Small intestine (tissue), 7 donors: ENCODE data around the gene CSNK2A3. TPM values are rescaled to one million over a fixed set of nuclear protein-coding genes. Genes with fewer than 3 reads are reported as not detected.
"Not testable (repeated sequence)": the region's sequence is repeated elsewhere in the genome, so short reads cannot be mapped to it uniquely, and the experiment has no call there.

ENCODE experiments used
- DNase-seq, 2 donors: peaks; one replicate each; pipeline versions ENCODE4 v3.0.0 to v3.0.0-alpha.2; 2013
- FAIRE-seq: peaks from 2 replicates; lab custom pipeline; 2012; peaks lifted over from hg19 to GRCh38; lab: Jason Lieb, UNC
- H3K27ac ChIP-seq, 3 donors: one replicate each; pipeline ENCODE4 v1.5.1; 2013; ENCODE audit warnings: low read length in 2 of 3, mild to moderate bottlenecking in 2 of 3, control low read depth in 1 of 3, inconsistent platforms in 1 of 3, low read depth in 1 of 3, moderate library complexity in 1 of 3
- H3K27me3 ChIP-seq, 3 donors: one replicate each; pipeline ENCODE4 v1.6.1; 2013; ENCODE audit warnings: low read length in 3 of 3, inconsistent platforms in 1 of 3; ENCODE audit not compliant: control insufficient read depth in 3 of 3, insufficient read depth in 3 of 3
- H3K36me3 ChIP-seq, 3 donors: one replicate each; pipeline ENCODE4 v1.6.1; 2013; ENCODE audit warnings: low read length in 3 of 3, inconsistent platforms in 1 of 3, low read depth in 1 of 3, mild to moderate bottlenecking in 1 of 3, moderate library complexity in 1 of 3; ENCODE audit not compliant: control insufficient read depth in 3 of 3, insufficient read depth in 2 of 3
- H3K4me1 ChIP-seq, 3 donors: one replicate each; pipeline ENCODE4 v1.6.1; 2013; ENCODE audit warnings: low read length in 2 of 3, inconsistent platforms in 1 of 3, low read depth in 1 of 3, mild to moderate bottlenecking in 1 of 3, moderate library complexity in 1 of 3; ENCODE audit not compliant: control insufficient read depth in 3 of 3, insufficient read depth in 2 of 3
- H3K4me3 ChIP-seq, 3 donors: one replicate each; pipeline ENCODE4 v1.5.1; 2013; ENCODE audit warnings: low read length in 3 of 3, control low read depth in 1 of 3, inconsistent platforms in 1 of 3, low read depth in 1 of 3, mild to moderate bottlenecking in 1 of 3, moderate library complexity in 1 of 3
- H3K9me3 ChIP-seq, 2 donors: one replicate each; pipeline ENCODE4 v1.6.1; 2013; ENCODE audit warnings: low read depth in 1 of 2, low read length in 1 of 2; ENCODE audit not compliant: control insufficient read depth in 2 of 2, insufficient read depth in 1 of 2
- WGBS, 3 donors: extraction: QIAGEN DNeasy Blood & Tissue Kit; methylation state at CpG; one replicate each; pipeline ENCODE4 v1.1.7; 2013; 5-methylcytosine and 5-hydroxymethylcytosine counted together
- polyA plus RNA-seq, 4 donors: library from polyadenylated mRNA; stranded (reverse) in 3 of 4; unstranded in 1 of 4; fragments of 200-250 nt in 3 of 4; fragments of 120-200 nt in 1 of 4; gene quantifications; one replicate each; pipeline versions ENCODE4 v1.2.1 to v1.2.3, GENCODE V29; 2013
- donor health status: healthy with polysubstance abuse.
- donor health status: control.
- donor health status: control.
- donor health status: Bipolar disorder and iron deficiency.
- donor health status: healthy.

Gene CSNK2A3
- polyA plus RNA-seq, 4 donors = 0.51 to 2.8 (median 1.0) TPM

DNA sequence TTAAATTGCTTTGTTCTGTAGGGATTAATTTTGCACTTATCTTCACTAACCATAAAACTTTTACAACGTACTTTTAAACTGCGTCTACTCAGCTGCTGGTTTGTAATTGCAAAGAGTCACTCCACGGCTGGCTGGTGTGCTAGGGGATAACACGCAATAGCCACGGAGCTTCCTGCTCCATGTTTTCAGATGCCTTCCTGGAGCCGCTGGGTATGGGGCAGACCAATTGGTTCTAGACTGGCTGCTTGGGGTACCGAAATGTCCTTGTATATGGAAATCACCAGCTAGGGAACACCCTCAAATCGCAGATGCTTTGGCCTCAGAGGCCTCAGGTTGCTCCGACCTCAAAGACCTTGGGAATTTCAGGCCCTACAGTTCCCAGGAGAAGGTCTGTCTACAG lies 3.8 kb upstream of the CSNK2A3 start:
- WGBS, 3 donors = 30 to 72% (median 53%) methylated on average over 9 of the region's 9 CpGs

DNA sequence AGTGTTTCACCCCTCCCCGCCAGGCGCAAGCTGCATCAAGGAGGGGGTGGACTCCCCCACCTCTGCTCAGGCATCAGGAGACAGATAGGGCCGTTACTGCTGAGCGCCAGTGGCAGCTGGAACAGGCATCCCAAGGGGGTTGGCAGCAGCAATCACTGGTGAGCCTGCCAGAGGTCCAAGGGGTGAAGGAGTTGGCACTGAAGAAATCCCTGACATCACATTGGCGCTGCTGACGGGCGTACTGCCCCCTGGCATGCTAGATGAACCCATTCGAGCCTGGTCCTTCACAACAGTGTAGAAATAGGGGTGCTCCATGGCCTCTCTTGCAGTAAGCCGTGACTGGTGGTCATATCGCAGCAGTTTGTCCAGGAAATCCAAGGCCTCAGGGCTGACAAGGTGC lies 1.2 kb downstream of the CSNK2A3 start:
- not testable (repeated sequence) for DNase-seq, H3K36me3 ChIP-seq, H3K4me1 ChIP-seq, H3K27me3 ChIP-seq, H3K4me3 ChIP-seq, FAIRE-seq, H3K27ac ChIP-seq, H3K9me3 ChIP-seq
- WGBS, 3 donors = 74 to 84% (median 79%) methylated on average over 8 of the region's 10 CpGs

More for the DNA sequence above, 3.8 kb upstream of the CSNK2A3 start:
- FAIRE-seq = no peak
- peaks cover 0 to 7% (median 0%) of the 10 kb centered on the region in 3 donors for H3K27me3 ChIP-seq
- no peaks in the 10 kb centered on the region for H3K4me1 ChIP-seq
- peak in 1 of 2 donors; percentile 6 for DNase-seq
- no peaks in the 10 kb centered on the region for H3K36me3 ChIP-seq
- no peaks in the 10 kb centered on the region for H3K9me3 ChIP-seq
- H3K27ac ChIP-seq = no peak overlapping the region
- H3K4me3 ChIP-seq = no peak overlapping the region

DNA sequence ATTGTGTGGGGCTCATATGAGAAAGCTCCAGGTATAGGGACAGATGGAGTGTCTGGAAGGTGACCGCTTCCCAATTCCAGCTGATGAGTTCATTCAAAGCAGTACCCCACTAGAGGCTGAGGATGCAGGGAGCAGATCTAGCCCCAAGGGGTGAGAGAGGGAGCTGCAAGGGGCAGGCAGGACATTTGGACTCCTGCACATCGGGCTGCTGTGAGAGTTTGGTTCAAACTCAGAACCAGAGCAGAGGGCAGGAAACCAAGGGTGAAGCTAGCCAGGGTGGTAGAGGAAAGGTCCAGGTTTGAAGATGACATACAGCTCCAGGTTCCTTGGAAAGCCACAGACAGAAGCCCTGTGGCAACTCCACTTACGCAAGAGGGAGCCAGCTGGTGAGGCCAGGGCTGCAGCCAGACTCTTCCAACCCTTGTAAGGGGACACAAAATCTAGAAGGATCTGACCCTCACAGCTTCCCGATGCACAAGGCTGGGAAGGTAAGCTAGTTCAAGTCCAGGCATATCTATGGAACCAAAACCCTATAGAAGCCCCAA lies 1.9 kb downstream of the CSNK2A3 start:
- Histone ChIP-seq H3K4me3 (no peak overlapping the region), H3K27me3 (peaks cover 0 to 5% (median 0%) of the 10 kb centered on the region in 3 donors), H3K9me3 (no peaks in the 10 kb centered on the region), H3K27ac (no peak overlapping the region), H3K36me3 (no peaks in the 10 kb centered on the region), H3K4me1 (peaks cover 0 to 5% (median 0%) of the 10 kb centered on the region in 3 donors)
- no peak for DNase-seq
- FAIRE-seq = no peak
- 91 to 94% (median 94%) methylated on average over 4 of the region's 4 CpGs for whole genome bisulfite sequencing, 3 donors

DNA sequence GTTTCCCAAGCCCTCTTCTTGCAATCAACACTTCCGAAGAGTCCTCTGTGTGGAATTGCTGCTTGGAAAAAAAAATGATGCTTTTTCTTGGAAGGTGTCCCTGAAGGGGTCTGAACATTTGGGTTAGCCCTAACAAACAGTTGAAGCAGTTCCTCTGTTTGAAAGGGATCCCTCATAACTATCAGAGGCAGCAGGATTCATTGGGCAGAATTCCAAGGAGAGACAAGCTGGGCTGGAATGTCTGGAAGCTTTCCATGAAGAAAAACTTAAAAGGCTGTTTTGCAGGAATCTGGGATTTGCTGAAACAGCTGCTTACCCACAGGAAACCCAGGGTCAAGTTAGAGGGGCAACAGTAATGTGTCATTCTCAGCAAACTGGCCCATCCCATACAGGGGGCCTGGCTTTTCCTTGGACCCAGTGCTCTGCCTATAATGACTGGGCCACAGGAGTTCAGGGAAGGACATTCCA lies 3.1 kb downstream of the CSNK2A3 start:
- H3K4me1 ChIP-seq = peaks cover 0 to 5% (median 0%) of the 10 kb centered on the region in 3 donors
- H3K27ac ChIP-seq = no peak overlapping the region
- 55 to 79% (median 58%) methylated on average over 1 of the region's 1 CpG for WGBS, 3 donors
- no peaks in the 10 kb centered on the region for H3K9me3 ChIP-seq
- no peak for FAIRE-seq
- no peaks in the 10 kb centered on the region for H3K27me3 ChIP-seq
- H3K36me3 ChIP-seq = no peaks in the 10 kb centered on the region
- H3K4me3 ChIP-seq = no peak overlapping the region
- peak; percentile 5 to 27 for DNase-seq

DNA sequence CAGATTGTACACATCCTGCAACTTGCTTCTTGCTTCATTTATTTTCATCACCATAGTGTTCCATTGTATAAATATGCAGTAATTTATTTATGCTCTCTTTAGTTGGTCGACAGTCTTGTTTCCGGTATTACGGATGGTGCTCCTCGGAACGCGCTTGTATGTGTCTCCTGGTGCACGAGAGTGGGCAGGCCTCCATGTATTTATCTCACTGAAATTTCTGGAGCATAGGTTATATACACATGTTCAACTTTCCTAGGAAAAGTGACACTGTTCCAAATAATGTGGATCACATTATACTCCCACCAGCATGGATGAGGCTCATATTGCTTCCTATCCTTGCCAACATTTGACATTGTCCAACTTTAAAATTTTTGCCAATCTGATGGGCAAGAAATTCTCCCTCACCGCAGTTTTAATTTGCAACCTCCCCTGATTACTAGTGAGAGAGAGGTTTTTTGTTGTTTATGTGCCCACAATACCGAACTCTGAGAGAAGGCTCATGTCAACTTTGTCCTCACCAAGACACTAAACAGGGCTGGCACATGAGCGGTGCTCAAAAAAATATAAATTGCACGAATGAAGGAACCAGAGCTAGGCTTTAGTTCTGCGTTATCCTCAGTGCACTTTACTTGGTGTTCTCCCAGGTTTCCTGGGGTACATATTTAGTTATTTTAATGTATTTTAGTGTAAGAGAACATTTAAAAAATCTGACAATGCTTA lies 3.8 kb downstream of the CSNK2A3 start:
- Histone ChIP-seq H3K27ac (no peak overlapping the region), H3K36me3 (no peaks in the 10 kb centered on the region), H3K27me3 (no peaks in the 10 kb centered on the region), H3K4me3 (no peak overlapping the region), H3K9me3 (no peaks in the 10 kb centered on the region), H3K4me1 (peaks cover 0 to 5% (median 0%) of the 10 kb centered on the region in 3 donors)
- WGBS, 3 donors = 64 to 75% (median 70%) methylated on average over 12 of the region's 12 CpGs
- DNase-seq (no peak), FAIRE-seq (no peak)

DNA sequence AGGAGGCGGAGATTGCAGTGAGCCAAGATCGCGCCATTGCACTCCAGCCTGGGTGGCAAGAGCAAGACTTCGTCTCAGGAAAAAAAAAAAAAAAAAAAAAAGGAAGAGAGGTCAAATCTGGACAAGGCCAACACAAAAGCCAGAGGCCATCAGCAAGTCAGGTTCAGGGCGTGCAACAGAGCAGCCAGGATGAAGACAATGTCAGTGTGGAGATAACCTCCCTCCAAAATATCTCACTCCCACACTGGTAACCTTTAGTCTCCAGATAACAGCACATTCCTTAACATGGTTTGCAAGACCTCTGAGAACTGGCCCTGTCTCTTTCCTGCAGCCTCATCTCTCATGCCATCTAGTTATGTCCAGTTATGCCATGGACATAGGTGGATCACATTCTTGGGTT lies 4.7 kb downstream of the CSNK2A3 start:
- Histone ChIP-seq H3K9me3 (no peaks in the 10 kb centered on the region), H3K36me3 (no peaks in the 10 kb centered on the region), H3K4me3 (no peak overlapping the region), H3K27ac (no peak overlapping the region), H3K27me3 (no peaks in the 10 kb centered on the region), H3K4me1 (peaks cover 0 to 5% (median 0%) of the 10 kb centered on the region in 3 donors)
- DNase-seq (no peak), FAIRE-seq (no peak)
- WGBS, 3 donors = 68 to 84% (median 81%) methylated on average over 2 to 5 of the region's 5 CpGs

DNA sequence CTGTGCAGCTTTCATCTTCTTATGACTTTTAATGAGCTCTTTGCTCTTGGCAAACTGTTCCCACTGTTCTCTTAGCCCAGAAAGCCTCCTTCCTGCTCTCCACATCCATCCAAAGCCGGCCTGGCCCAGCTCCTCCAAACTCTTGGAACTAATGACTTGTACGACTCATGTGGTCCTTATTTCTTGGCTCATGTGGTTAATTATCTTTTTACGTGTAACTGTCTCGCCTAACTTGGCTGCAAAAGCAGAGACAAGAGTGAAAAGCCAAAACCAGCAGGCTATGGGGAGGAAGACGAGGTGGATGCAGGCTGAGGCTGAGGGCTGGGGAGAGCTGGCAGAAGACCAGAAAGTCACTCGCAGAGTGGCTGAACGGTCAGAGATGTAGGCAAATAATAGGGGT lies 5.5 kb downstream of the CSNK2A3 start:
- Histone ChIP-seq H3K36me3 (no peaks in the 10 kb centered on the region), H3K9me3 (no peaks in the 10 kb centered on the region), H3K27ac (no peak overlapping the region), H3K4me1 (peaks cover 0 to 5% (median 0%) of the 10 kb centered on the region in 3 donors), H3K4me3 (no peak overlapping the region), H3K27me3 (no peaks in the 10 kb centered on the region)
- FAIRE-seq (no peak), DNase-seq (no peak)
- 55 to 69% (median 63%) methylated on average over 7 of the region's 7 CpGs for WGBS, 3 donors

DNA sequence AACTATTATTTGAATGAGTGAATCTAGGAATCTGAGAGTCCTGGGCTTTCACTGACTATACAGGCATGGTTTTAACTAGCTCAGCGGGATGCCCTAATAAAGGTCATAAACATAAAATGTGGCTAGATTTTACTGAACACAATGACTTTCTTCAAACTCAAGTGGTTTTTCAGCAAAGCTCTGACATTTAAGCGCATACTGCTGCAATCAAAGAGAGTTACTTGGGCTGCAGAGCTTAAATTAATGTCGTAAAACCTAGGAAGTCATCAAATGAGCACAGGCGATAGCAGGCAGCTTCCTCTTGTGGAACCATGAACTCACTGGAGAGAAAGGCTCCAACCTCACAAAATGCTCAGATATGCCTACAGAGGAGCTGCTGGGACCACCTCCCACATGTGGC lies 6.7 kb downstream of the CSNK2A3 start:
- Histone ChIP-seq H3K36me3 (no peaks in the 10 kb centered on the region), H3K9me3 (no peaks in the 10 kb centered on the region), H3K27ac (no peak overlapping the region), H3K27me3 (no peaks in the 10 kb centered on the region), H3K4me3 (no peak overlapping the region), H3K4me1 (peaks cover 0 to 5% (median 0%) of the 10 kb centered on the region in 3 donors)
- no peak for FAIRE-seq
- WGBS, 3 donors = 60 to 82% (median 61%) methylated on average over 4 of the region's 4 CpGs
- no peak for DNase-seq
